ENCODE data around the gene DOCK10. TPM values are rescaled to one million over a fixed set of nuclear protein-coding genes. Genes with fewer than 3 reads are reported as not detected.
A peak's percentile ranks its signal among the peaks of the same experiment; 100 is the strongest.

DOCK10 gene
- total RNA-seq, 1 donor from 2014 or later: 15.2 TPM

DNA sequence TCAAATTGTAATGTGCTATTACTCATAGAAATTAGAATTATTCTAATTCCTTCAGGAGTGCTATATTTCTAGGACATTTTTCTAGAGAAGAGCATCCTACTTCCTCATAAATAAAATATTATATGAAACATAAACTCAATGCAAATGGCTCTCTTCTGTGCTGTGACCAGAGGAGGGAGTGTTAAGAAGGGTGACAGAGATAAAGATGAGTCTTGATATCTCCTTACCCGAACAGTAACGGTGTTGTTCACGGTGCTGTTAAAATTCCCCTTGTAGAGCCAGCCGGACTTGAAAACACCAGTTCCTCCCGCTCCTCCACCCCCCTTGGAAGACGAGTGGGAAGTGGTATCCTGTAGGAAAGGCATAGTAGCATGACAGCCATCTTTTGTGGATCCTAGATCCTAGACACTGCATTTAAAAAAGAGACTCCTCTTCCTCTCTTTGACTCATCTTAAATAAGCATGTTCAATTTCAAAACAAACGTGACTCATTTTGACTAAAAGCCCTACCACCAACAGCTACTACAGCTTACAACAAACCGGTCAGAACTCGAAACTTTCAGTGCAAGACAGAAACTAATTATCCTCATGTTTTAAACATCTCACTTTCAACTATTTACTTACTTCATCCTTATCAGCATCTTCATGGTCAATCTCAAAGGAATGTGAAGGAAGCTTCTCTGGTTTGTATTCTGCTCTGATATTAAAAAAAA lies 156.3 kb downstream of the DOCK10 start:
- Mint-ChIP-seq H3K27me3 (ENCODE audit: unreplicated experiment) (no peaks in the 10 kb centered on the region), H3K9me3 (ENCODE audit: unreplicated experiment) (no peaks in the 10 kb centered on the region), H3K36me3 (ENCODE audit: unreplicated experiment) (peaks cover 4% of the 10 kb centered on the region), H3K4me1 (ENCODE audit: unreplicated experiment) (peaks cover 51% of the 10 kb centered on the region), H3K27ac (ENCODE audit: unreplicated experiment) (peak overlapping the region; percentile 87), H3K4me3 (ENCODE audit: unreplicated experiment) (peak overlapping the region; percentile 42)
- no peak for TF ChIP-seq CTCF (IDR thresholded peaks at IDR 0.05)
- no peak for DNase-seq (ENCODE audit: extremely low spot score, unreplicated experiment)

- DNase-seq (ENCODE audit: extremely low spot score, unreplicated experiment): no peak
- peaks cover 4% of the 10 kb centered on the region for H3K36me3 Mint-ChIP-seq (ENCODE audit: unreplicated experiment)
- peak overlapping the region; percentile 87 for H3K27ac Mint-ChIP-seq (ENCODE audit: unreplicated experiment)
- no peaks in the 10 kb centered on the region for H3K27me3 Mint-ChIP-seq (ENCODE audit: unreplicated experiment)
- H3K9me3 Mint-ChIP-seq (ENCODE audit: unreplicated experiment): no peaks in the 10 kb centered on the region
- H3K4me3 Mint-ChIP-seq (ENCODE audit: unreplicated experiment): no peak overlapping the region
- peaks cover 51% of the 10 kb centered on the region for H3K4me1 Mint-ChIP-seq (ENCODE audit: unreplicated experiment)
- no peak for TF ChIP-seq CTCF (IDR thresholded peaks at IDR 0.05)
Measured at GRCh38 chr2:224885291-224885690, 157.0 kb downstream of the DOCK10 start.

- Mint-ChIP-seq H3K4me3 (ENCODE audit: unreplicated experiment) (no peak overlapping the region), H3K9me3 (ENCODE audit: unreplicated experiment) (no peaks in the 10 kb centered on the region), H3K27ac (ENCODE audit: unreplicated experiment) (peak overlapping the region; percentile 72), H3K4me1 (ENCODE audit: unreplicated experiment) (peaks cover 51% of the 10 kb centered on the region), H3K27me3 (ENCODE audit: unreplicated experiment) (no peaks in the 10 kb centered on the region), H3K36me3 (ENCODE audit: unreplicated experiment) (peaks cover 2% of the 10 kb centered on the region)
- DNase-seq (ENCODE audit: extremely low spot score, unreplicated experiment): no peak
- TF ChIP-seq CTCF (IDR thresholded peaks at IDR 0.05): no peak
Measured at GRCh38 chr2:224884188-224884587, 158.1 kb downstream of the DOCK10 start.

- Mint-ChIP-seq H3K27ac (ENCODE audit: unreplicated experiment) (peak overlapping the region; percentile 72), H3K27me3 (ENCODE audit: unreplicated experiment) (no peaks in the 10 kb centered on the region), H3K36me3 (ENCODE audit: unreplicated experiment) (peaks cover under 1% of the 10 kb centered on the region), H3K4me1 (ENCODE audit: unreplicated experiment) (peaks cover 51% of the 10 kb centered on the region), H3K4me3 (ENCODE audit: unreplicated experiment) (no peak overlapping the region), H3K9me3 (ENCODE audit: unreplicated experiment) (no peaks in the 10 kb centered on the region)
- TF ChIP-seq CTCF (IDR thresholded peaks at IDR 0.05): no peak
- DNase-seq (ENCODE audit: extremely low spot score, unreplicated experiment): no peak
Measured at GRCh38 chr2:224883700-224884099, 158.6 kb downstream of the DOCK10 start.

- peak overlapping the region; percentile 72 for H3K27ac Mint-ChIP-seq (ENCODE audit: unreplicated experiment)
- H3K9me3 Mint-ChIP-seq (ENCODE audit: unreplicated experiment): peaks cover 2% of the 10 kb centered on the region
- no peak for TF ChIP-seq CTCF (IDR thresholded peaks at IDR 0.05)
- peaks cover 51% of the 10 kb centered on the region for H3K4me1 Mint-ChIP-seq (ENCODE audit: unreplicated experiment)
- no peaks in the 10 kb centered on the region for H3K36me3 Mint-ChIP-seq (ENCODE audit: unreplicated experiment)
- DNase-seq (ENCODE audit: extremely low spot score, unreplicated experiment): no peak
- no peak overlapping the region for H3K4me3 Mint-ChIP-seq (ENCODE audit: unreplicated experiment)
- H3K27me3 Mint-ChIP-seq (ENCODE audit: unreplicated experiment): no peaks in the 10 kb centered on the region
Measured at GRCh38 chr2:224883172-224883516, 159.1 kb downstream of the DOCK10 start.

Data from osteocyte (in vitro differentiated cells).